GM23338 (cell line): Measurements from ENCODE around the gene MBNL3. TPM values are rescaled to one million over a fixed set of nuclear protein-coding genes. Genes with fewer than 3 reads are reported as not detected.

Experiments used
- CREB1 ChIP-seq: fragments of 250-450 bp; sonication (Bioruptor Pico); IDR thresholded peaks from 2 replicates; pipeline ENCODE4 v1.5.0; 2020; ENCODE audit warnings: low read depth, mild to moderate bottlenecking, moderate library complexity
- CTCF ChIP-seq, 2 experiments: fragments of 200-600 bp in 1 of 2; sonication (generic) in 1 of 2; conservative IDR thresholded peaks; 2 replicates each; pipeline versions ENCODE4 v1.5.1 to v1.6.1; 2016 to 2017; ENCODE audit warnings: antibody characterized with exemption in 2 of 2, low read depth in 2 of 2, mild to moderate bottlenecking in 2 of 2, moderate library complexity in 1 of 2
- ETS1 ChIP-seq: IDR thresholded peaks from 2 replicates; pipeline ENCODE4 v1.6.1; 2016; ENCODE audit warnings: antibody characterized with exemption
- EZH2 ChIP-seq: fragments of 200-600 bp; sonication (generic); IDR thresholded peaks from one replicate; pipeline ENCODE4 v1.8.0; 2017; ENCODE audit warnings: antibody characterized with exemption, mild to moderate bottlenecking, low read depth; ENCODE audit not compliant: unreplicated experiment
- EZH2phosphoT487 ChIP-seq: fragments of 200-600 bp; sonication (generic); IDR thresholded peaks from one replicate; pipeline ENCODE4 v1.8.1; 2018; ENCODE audit warnings: antibody characterized with exemption; ENCODE audit not compliant: unreplicated experiment
- JUNB ChIP-seq: IDR thresholded peaks from one replicate; pipeline ENCODE4 v1.6.1; 2016; ENCODE audit warnings: antibody characterized with exemption; ENCODE audit not compliant: unreplicated experiment
- NANOG ChIP-seq: IDR thresholded peaks from 2 replicates; pipeline ENCODE4 v1.6.1; 2016; ENCODE audit warnings: antibody characterized with exemption, borderline replicate concordance
- POLR2AphosphoS5 ChIP-seq: IDR thresholded peaks from 2 replicates; pipeline ENCODE4 v1.6.1; 2016; ENCODE audit warnings: antibody characterized with exemption, low read depth
- ZNF462 ChIP-seq: fragments of 250-450 bp; sonication (Bioruptor Pico); IDR thresholded peaks from 2 replicates; pipeline ENCODE4 v1.5.0; 2020; ENCODE audit warnings: mild to moderate bottlenecking, moderate library complexity
- polyA plus RNA-seq: library from polyadenylated mRNA; unstranded; fragments of >200 nt; fragmentation: Nextera tagmentation; extraction: Ambion mirVana; gene quantifications from 2 replicates; pipeline ENCODE4 v1.2.1, GENCODE V29; 2016
- total RNA-seq: library from RNA; depleted of rRNA; stranded (reverse); fragments of >200 nt; shearing (Covaris generic); gene quantifications from 2 replicates; pipeline ENCODE4 v1.2.3, GENCODE V29; 2014

The MBNL3 gene
- total and polyA plus RNA-seq, 2 experiments from 2014 or later: 2.3 to 2.4 TPM

GRCh38 chrX:132365490-132365889, 123.3 kb downstream of the MBNL3 start (continued):
- TF ChIP-seq ZNF462 (CRISPR knock-in tag) (no peak), CREB1 (no peak), CTCF (conservative IDR thresholded peaks at IDR 0.05; ENCODE audit: low read depth in 2 of 2) (no peak), POLR2AphosphoS5 (no peak), ETS1 (no peak), NANOG (no peak), EZH2 (no peak), JUNB (no peak), EZH2phosphoT487 (no peak)
